HS-5 (cell line): ENCODE data around the gene ZNF701.
"Not testable (repeated sequence)": the region's sequence is repeated elsewhere in the genome, so short reads cannot be mapped to it uniquely, and the experiment has no call there.

Experiments
- DNase-seq: peaks from one replicate; pipeline ENCODE4 v3.0.0-alpha.2; 2012; ENCODE audit warnings: low read depth

The ZNF701 gene

DNA sequence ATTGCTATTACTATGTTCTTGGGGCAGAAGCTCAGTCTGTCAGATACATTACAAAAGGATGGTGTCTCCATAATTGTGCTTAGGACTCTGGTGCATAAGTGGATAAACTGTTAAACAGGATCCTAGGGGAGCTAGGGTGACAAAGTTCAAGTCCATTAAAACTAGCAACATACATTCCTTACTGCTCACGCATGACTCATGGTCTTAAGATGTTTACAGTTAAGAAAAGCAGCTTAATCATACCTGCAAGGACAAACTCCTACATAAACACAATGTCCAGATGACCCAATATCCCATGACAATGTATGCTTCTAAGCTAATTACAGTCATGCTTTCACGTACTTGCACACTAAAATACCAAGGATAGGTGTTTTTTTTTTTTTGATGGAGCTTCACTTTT, 3.5 kb upstream of the ZNF701 start:
- DNase-seq: peak; percentile 56

DNA sequence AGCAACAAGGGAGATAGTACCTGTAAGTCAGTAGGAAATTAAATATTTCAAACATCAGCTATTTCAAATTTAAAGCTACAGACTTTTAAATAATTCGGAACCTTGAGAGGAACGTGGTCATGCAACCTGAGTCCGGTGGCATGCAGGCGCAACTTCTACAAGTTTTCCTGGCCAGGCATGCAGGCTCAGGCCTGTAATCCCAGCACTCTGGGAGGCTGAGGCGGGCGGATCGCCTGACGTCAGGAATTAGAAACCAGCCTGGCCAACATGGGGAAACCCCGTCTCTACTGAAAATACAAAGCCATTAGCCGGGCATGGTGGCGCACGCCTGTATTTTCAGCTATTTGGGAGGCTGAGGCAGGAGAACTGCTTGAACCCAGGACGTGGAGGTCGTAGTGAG, 2.2 kb upstream of the ZNF701 start:
- no peak for DNase-seq

DNA sequence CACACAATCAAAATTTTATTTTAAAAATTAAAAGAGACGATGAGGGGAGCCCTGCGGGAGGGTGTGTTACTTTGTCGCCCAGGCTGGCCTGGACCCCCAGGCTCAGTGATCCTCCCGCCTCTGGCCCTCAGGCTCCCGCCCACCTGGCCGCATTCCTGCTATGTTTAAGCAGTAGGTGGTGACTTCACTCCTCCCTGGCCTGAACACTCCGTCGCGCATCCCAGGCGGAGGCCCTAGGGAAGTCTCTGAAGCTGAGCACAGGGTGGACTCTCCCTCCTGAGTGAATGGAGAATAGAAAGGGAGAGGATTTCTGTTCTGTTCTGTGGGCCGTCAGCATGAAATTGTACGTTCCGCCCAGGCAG, 468 bp upstream of the ZNF701 start:
- DNase-seq: not testable (repeated sequence)

DNA sequence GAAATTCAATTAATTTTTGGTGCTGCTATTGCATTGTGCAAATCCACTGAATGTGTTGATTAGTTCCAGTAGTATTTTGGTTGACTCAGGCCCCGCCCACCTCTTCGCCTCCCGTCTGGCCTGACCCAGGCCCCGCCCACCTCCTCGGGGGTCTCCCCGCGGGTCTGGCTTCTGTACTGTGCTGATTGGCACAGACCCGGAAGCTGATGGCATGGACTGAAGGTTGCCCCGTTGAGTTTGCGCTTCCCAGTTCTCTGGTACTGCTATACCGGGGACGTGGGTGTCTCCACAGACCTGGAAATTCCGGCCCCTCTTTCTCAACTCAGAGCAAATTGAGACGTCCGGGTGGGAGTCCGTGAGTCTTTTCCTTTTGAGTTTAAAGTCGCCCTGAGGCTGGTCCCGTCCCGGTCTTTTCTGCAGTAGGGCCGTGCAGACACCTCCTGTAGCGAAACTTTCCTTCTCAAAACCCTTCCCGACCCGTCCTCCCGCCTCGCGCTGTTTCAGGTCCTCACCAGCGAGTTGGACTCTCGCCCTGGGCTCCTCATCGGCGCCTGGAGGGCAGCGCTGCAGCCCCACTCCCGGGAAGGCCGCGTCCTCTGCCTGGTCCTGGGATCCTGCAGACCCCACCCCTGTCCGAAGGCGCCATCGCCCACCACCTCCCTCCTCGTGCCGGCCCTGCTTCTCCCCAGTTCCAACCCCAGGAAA, 14.8 kb downstream of the ZNF701 start:
- no peak for DNase-seq

DNA sequence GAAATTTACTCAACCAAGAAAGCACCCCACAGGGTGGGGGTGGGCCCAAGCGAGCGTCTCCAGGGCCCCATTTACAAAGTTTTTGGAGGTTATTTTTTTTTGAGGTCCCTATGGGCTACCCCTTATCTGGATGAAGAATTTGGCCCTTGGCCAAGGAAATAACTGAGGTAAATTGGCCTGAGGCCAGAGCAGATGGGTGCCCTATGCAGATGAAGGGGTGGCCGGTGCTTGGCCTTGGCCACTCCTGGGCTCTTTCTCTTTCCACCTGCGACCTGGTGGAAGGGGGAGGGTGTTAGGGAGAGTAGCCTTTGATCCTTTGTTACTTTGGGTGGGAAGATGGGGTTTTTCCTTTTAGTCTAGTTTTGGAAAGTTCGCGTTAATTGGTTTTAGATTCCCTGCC, 15.5 kb downstream of the ZNF701 start:
- DNase-seq: no peak

DNA sequence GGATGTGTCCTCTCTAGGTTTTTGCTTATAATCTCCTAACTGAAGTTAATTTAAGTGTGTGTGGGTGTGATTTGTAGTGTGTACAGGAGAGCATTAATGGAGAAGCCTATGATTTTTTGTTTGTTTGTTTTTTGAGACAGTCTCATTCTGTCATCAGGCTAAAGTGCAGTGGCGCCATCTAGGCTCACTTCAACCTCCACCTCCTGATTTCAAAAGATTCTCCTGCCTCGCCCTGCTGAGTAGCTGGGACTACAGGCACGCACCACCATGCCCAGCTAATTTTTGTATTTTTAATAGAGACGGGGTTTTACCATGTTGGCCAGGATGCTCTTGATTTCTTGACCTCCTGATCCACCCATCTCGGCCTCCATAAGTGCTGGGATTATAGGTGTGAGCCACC, 20.6 kb downstream of the ZNF701 start:
- DNase-seq: no peak

DNA sequence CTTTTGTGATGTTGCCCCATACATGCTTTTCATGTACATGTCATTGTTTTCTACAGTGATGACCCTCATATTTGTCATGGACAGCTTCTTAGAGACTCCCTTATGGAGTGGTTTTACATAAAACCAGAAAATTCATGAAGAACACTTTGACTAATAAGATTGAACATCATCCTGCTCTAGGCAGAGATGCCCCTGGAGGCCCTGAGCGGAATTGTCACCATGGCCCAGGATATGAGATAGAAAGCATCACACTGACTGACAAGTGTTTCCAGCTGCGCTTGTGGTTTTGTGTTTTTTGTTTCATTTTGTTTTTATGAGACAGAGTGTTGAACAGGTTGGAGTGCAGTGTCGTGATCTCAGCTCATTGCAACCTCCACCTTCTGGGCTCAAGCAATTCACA, 22.2 kb downstream of the ZNF701 start:
- DNase-seq: no peak

DNA sequence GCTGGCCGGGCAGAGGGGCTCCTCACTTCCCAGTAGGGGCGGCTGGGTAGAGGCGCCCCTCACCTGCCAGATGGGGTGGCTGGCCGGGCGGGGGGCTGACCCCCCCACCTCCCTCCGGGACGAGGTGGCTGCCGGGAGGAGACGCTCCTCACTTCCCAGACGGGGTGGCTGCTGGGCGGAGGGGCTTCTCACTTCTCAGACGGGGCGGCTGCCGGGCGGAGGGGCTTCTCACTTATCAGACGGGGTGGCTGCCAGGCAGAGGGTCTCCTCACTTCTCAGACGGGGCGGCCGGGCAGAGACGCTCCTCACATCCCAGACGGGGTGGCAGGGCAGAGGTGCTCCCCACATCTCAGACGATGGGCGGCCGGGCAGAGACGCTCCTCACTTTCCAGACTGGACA, 23.4 kb downstream of the ZNF701 start:
- DNase-seq: not testable (repeated sequence)

DNA sequence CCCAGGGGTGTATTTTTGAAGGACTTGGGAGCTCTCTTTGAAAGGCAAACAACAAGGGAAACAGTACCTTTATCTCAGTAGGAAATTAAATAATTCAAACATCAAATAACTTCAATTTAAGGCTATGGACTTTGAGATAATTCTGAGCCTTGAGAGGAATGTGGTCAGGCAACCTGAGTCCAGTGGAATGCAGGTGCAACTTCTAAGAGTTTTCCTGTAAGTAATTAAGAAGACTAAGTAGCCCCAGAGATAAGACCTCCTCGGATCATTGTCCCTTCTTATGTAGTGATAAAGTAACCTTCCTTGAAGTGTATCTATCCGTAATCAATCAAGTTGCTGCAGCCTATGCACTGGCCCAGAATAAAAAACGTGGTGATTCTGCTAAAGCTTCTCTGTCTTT, 29.2 kb downstream of the ZNF701 start:
- no peak for DNase-seq

DNA sequence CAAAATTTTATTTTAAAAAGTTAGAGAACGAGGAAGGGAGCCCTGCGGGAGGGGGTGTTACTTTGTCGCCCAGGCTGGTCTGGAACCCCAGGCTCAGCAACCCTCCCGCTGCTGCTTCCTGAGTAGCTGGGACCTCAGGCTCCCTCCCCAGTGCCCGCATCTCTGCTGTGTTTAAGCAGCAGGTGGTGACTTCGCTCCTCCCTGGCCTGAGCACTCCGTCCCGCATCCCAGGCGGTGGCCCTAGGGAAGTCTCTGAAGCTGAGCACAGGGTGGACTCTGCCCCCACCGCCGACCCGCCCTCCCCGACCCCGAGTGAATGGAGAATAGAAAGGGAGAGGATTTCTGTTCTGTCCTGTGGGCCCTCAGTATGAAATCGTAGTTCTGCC, 30.5 kb downstream of the ZNF701 start:
- no peak for DNase-seq

DNA sequence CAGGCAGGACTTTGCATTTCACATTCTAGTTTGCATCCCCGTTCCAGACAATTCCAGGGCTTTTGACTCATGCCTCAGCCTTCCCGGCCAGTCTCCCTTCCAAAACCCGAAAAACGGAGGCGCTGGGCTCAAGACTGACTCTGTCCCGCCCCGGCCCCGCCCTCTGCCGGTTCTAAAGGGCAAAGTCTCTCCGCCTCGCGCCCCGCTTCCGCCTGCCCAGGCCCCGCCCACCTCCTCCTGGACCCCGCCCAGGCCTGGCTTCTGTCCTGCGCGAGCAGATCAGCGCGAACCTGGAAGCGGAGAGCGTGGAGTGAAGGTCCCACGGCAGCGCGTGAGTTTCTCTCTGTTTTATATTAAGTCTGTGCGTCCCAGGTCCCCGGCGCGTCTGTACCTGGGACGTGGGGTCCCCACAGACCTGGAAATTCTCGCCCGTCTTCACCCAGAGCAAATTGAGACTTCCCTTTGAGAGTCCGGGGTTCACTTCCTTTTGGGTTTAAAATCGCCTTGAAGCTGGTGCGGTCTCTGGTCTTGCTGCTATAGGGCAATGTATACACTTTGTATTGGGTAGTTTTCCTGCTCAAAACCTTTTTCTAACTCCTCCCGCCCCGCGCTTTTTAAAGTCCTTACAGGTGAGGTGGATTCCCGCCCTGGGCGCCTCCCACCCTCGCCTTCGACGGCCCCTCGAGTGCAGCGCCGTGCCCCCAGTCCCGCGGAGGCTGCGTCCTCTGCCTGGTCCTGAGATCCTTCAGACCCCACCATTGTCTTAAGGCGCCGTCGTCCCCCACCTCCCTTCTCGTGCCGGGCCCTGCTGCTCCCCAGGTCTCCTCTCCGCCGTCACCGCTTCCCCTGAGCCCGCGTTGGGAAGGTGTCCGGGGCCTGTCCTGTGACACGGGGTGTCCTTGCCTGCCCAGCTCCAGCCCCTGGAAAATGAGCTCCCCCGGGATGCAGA, 31.2 kb downstream of the ZNF701 start:
- peak; percentile 41 for DNase-seq

DNA sequence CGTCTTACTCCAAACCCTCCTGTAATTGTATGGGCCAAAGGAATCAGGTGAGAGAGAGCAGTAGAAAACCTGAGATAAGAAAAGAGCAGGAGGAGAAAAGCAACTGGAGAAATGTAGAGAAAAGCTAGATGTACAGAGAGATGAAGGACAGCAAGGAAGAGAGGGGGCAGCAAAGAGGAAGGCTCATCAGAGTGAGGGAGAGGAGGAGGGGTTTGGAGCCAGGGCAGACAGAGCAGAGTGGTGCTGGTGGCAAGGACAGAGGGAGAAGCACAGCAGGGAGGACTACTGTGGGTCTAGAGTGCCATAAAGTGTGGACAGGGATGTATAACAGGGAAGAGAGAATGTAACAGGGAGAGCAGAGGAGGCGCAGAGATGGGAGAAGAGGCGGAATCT, 31.9 kb downstream of the ZNF701 start:
- DNase-seq: not testable (repeated sequence)

DNA sequence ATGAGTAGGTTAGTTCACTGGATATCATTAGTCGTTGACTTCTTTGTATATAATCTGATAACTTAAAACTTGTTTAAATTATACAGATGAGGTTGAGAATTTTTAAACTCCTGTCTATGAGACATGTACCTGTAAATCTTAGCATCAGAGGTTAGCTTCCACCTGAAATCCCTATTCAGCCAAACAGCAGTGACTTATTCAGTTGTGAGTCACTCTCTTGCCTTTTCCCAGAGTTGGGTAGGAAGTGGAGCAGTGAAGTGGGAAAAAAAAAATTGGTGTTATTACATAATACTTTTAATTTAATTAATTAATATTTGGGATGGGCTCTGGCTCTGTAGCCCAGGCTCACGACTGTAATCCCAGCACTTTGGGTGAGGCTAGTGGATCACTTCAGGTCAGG, 32.9 kb downstream of the ZNF701 start:
- no peak for DNase-seq

DNA sequence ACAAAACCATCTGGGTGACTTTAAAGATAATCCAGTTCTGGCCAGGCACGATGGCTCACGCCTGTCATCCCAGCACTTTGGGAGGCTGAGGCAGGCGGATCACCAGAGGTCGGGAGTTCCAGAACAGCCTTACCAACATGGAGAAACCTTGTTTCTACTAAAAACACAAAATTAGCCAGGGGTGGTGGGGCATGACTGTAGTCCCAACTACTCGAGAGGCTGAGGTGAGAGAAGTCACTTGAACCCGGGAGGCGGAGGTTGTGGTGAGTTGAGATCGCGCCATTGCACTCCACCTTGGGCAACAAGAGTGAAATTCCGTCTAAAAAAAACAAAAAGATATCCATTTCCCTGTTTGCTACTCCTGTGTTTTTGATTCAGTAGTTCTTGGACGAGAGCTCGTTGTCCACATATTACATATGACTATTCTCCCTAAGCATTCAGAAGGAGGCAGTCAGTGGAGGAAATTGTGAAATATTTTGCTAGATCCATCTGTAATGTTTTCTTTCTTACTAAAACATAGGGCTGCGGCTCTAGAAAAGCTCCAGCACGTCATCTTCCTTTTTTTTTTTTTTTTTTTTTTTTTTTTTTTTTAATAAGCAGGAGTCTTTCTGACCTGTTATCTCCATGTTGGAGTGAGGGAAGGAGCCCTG, 33.6 kb downstream of the ZNF701 start:
- DNase-seq: no peak

DNA sequence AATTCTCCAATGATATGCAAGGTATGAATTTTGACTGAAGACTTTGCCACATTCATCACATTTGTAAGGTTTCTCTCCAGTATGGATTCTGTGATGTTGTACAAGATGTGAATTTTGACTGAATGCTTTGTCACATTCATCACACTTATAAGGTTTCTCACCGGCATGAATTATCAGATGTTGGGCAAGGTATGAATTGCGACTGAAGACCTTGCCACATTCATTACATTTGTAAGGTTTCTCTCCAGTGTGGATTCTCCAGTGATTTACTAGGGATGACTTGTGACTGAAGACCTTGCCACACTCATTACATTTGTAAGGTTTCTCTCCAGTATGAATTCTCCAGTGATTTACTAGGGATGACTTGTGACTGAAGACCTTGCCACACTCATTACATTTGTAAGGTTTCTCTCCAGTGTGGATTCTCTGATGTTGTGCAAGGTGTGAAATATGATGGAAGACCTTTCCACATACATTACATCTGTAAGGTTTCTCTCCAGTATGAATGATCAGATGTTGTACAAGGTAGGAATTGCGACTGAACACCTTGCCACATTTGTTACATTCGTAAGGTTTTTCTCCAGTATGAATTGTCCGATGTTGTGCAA, 43.3 kb downstream of the ZNF701 start:
- DNase-seq: no peak

DNA sequence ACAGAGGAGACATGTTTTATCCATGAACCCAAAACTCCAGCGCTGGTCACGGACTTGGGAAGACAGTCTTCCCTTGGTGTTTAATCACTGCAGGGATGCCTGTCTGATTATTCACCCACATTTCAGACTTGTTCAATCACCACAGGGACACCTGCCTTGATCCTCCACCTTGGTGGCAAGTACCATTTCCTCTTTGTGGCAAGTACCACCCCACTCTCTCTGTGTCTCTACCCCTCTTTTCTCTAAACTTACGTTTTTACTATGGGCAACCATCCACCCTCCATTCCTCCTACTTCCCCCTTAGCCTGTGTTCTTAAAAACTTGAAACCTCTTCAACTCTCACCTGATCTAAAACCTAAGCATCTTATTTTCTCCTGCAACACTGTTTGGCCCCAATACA, 51.3 kb downstream of the ZNF701 start:
- DNase-seq: no peak

DNA sequence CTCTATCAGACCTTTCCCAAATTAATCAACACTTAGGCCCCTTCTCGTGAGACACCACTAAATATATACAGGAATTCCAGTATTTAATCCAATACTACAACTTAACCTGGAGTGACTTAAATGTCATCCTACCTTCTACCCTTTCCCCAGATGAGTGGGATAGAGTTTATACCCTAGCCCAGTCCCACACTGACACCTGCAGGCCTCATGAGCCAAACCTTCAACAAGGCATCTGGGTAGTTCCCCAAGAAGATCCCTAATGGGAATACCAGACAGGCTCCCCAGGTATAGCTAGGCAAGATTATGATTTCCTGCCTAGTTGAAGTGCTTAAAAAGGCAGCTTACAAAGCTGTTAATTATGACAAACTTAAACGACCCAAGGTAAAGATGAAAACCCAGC, 52.2 kb downstream of the ZNF701 start:
- DNase-seq: no peak

DNA sequence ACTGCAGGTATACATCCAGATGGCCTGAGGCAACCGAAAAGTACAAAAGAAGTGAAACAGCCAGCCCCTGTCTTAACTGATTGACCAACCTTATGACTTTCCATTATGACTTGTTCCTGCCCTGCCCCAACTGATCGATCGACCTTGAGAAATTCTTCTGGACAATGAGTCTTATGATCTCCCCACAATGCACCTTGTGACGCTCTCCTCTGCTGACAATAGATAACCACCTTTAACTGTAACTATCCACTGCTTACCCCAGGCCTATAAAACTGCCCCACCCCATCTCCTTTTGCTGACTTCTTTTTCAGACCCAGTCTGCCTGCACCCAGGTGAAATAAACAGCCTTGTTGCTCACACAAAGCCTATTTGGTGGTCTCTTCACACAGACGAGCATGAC, 56.8 kb downstream of the ZNF701 start:
- no peak for DNase-seq

DNA sequence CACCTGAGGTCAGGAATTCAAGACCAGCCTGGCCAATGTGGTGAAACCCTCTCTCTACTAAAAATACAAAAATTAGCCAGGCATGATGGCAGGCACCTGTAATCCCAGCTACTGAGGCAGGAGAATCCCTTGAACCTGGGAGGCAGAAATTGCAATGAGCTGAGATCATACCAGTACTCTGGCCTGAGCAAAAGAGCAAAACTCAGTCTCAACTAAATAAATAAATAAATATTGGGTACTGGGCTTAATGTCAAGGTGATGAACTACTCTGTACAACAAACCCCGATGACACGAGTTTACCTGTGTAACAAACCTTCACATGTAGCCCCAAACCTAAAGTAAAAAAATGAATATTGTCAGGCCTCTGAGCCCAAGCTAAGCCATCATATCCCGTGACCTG, 57.4 kb downstream of the ZNF701 start:
- not testable (repeated sequence) for DNase-seq

DNA sequence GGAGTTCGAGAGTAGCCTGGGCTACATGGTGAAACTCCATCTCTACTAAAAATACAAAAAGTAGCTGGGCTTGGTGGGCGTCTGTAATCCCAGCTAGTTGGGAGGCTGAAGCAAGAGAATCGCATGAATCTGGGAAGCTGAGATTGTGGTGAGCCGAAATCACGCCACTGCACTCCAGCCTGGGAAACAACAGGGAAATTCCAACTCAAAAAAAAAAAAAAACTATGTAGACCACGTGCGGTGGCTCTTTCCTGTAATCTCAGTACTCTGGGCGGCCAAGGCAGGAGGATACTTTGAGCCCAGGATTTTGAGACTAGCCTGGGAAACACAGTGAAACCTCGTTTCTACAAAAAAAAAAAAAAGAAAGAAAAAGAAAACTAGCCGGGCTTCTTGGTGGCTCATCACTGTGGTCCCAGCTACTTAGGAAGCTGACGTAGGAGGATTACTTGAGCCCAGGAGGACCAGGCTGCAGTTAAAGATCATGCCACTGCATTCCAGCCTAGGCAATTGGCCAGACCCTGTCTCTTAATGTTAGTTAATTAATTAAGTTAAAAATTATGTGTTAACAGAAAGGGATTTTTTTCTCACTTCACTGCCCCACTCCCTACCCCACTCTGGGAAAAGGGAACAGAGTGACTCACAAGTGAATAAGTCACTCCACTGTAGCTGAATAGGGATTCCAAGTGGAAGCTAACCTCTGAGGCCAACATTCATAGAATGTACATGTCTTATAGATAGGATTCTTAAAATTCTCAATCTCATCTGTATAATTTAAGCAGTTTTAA, 65.9 kb downstream of the ZNF701 start:
- DNase-seq: no peak
